K562 (cell line): ENCODE data around the gene STARD13. TPM values are rescaled to one million over a fixed set of nuclear protein-coding genes. Genes with fewer than 3 reads are reported as not detected.

Experiments
- ATAC-seq: fragments of 200-7000 bp; cut with Tn5 transposase; 3 replicates; pipeline ENCODE4 v1.9.1; 2020; ENCODE audit warnings: moderate library complexity
- BruUV-seq: library from RNA; stranded (reverse); fragments of 400-500 nt; replicated peaks from 2 replicates; lab custom pipeline; 2021; lab: Mats Ljungman, UMichigan
- CTCF ChIA-PET: fragments of 300-600 bp; formaldehyde crosslinking; extraction: SDS; loops from one replicate; lab custom pipeline; 2021; ENCODE audit warnings: low intra/inter-chr PET ratio; lab: Yijun Ruan, JAX
- POLR2A ChIA-PET: fragments of 300-600, 350-650 bp; sonication (Branson Sonifier 250); formaldehyde crosslinking; extraction: SDS; loops from one replicate; lab custom pipeline; 2021; ENCODE audit warnings: antibody characterized with exemption, inconsistent platforms; lab: Yijun Ruan, JAX
- DNase-seq, 4 experiments: peaks; one replicate each; pipeline versions ENCODE4 v3.0.0 to v3.0.0-alpha.2; 2011 to 2018; ENCODE audit warnings: low spot score in 3 of 4, mixed read lengths in 3 of 4; ENCODE audit errors: extremely low read depth in 1 of 4
- FAIRE-seq: peaks from 2 replicates; lab custom pipeline; 2011; peaks lifted over from hg19 to GRCh38; lab: Jason Lieb, UNC
- H2AFZ ChIP-seq: 2 replicates; pipeline ENCODE4 v1.6.0; 2011; ENCODE audit warnings: low read depth, low read length, control low read depth, inconsistent platforms
- H3K27ac ChIP-seq: fragments of 200-600 bp; 3 replicates; pipeline ENCODE4 v1.8.0; 2011; ENCODE audit warnings: low read depth, mild to moderate bottlenecking, control low read depth, inconsistent platforms, low read length, moderate library complexity, mixed read lengths; ENCODE audit errors: extremely low read depth
- H3K27me3 ChIP-seq, 2 experiments: fragments of 300-600 bp in 1 of 2; 2 replicates in 1 of 2; 3 replicates in 1 of 2; pipeline versions ENCODE4 v1.6.0 to v1.8.0; 2011; ENCODE audit warnings: inconsistent platforms in 2 of 2, low read length in 2 of 2, mild to moderate bottlenecking in 1 of 2, mixed read lengths in 1 of 2, moderate library complexity in 1 of 2; ENCODE audit not compliant: control insufficient read depth in 2 of 2, insufficient read depth in 2 of 2
- H3K36me3 ChIP-seq: fragments of 300-600 bp; 3 replicates; pipeline ENCODE4 v1.8.0; 2011; ENCODE audit warnings: mild to moderate bottlenecking, low read length, inconsistent platforms; ENCODE audit not compliant: control insufficient read depth, insufficient read depth
- H3K4me1 ChIP-seq, 2 experiments: fragments of 200-600 bp in 1 of 2; replicated peaks in 1 of 2; 2 replicates in 1 of 2; 3 replicates in 1 of 2; pipeline versions ENCODE4 v1.5.1 to v1.8.0; 2011; ENCODE audit warnings: inconsistent platforms in 2 of 2, low read length in 2 of 2, mild to moderate bottlenecking in 1 of 2, mixed read lengths in 1 of 2, moderate library complexity in 1 of 2; ENCODE audit not compliant: control insufficient read depth in 2 of 2, insufficient read depth in 2 of 2
- H3K4me2 ChIP-seq: 2 replicates; pipeline ENCODE4 v1.6.1; 2011; ENCODE audit warnings: low read length, control low read depth, inconsistent platforms, mixed read lengths; ENCODE audit not compliant: insufficient read depth
- H3K4me3 ChIP-seq: fragments of 200-600 bp; sonication (generic), shearing (Covaris generic); 2 replicates; pipeline ENCODE4 v1.5.1; 2016; ENCODE audit warnings: control low read depth, inconsistent platforms
- H3K79me2 ChIP-seq: fragments of 200-600 bp; 3 replicates; pipeline ENCODE4 v1.8.0; 2011; ENCODE audit warnings: low read length, inconsistent platforms; ENCODE audit not compliant: control insufficient read depth, insufficient read depth
- H3K9ac ChIP-seq, 2 experiments: 2 replicates each; pipeline versions ENCODE4 v1.6.0 to v1.6.1; 2011; ENCODE audit warnings: low read depth in 2 of 2, low read length in 2 of 2, control low read depth in 1 of 2, inconsistent platforms in 1 of 2, mild to moderate bottlenecking in 1 of 2, mixed read lengths in 1 of 2; ENCODE audit not compliant: insufficient read depth in 1 of 2
- H3K9me1 ChIP-seq: one replicate; pipeline ENCODE4 v1.6.0; 2011; ENCODE audit warnings: inconsistent platforms, mild to moderate bottlenecking, low read length, moderate library complexity; ENCODE audit not compliant: control insufficient read depth, insufficient read depth
- H3K9me3 ChIP-seq: replicated peaks from 2 replicates; pipeline ENCODE4 v1.5.1; 2011; ENCODE audit warnings: low read depth, low read length, inconsistent platforms; ENCODE audit not compliant: control insufficient read depth, insufficient read depth
- H4K20me1 ChIP-seq: replicated peaks from 2 replicates; pipeline ENCODE4 v1.6.1; 2011; ENCODE audit warnings: low read length, inconsistent platforms, mixed read lengths; ENCODE audit not compliant: control insufficient read depth, insufficient read depth
- ARNT ChIP-seq, 2 experiments: fragments of 450-650 bp; IDR thresholded peaks; 2 replicates each; pipeline ENCODE4 v1.6.1; 2016; ENCODE audit warnings: mild to moderate bottlenecking in 1 of 2
- CBFB ChIP-seq: sonication (generic); formaldehyde crosslinking; IDR thresholded peaks from 2 replicates; pipeline ENCODE4 v1.4.0; 2020; ENCODE audit warnings: mild to moderate bottlenecking, missing genetic modification reagents
- EP300 ChIP-seq: IDR thresholded peaks from 2 replicates; pipeline ENCODE4 v1.6.1; 2012; ENCODE audit warnings: low read length, improper control_type of control experiment
- ETV6 ChIP-seq, 3 experiments: fragments of 150-350 bp in 1 of 3; sonication (generic) in 1 of 3; formaldehyde crosslinking in 1 of 3; IDR thresholded peaks; 2 replicates each; pipeline versions ENCODE4 v1.6.1 to v1.8.0; 2014 to 2022; ENCODE audit warnings: borderline replicate concordance in 2 of 3, low read depth in 2 of 3, antibody characterized with exemption in 1 of 3, low read length in 1 of 3, mild to moderate bottlenecking in 1 of 3, missing genetic modification reagents in 1 of 3
- EZH2 ChIP-seq: IDR thresholded peaks from 2 replicates; pipeline ENCODE4 v1.6.1; 2012; ENCODE audit warnings: low read depth, mild to moderate bottlenecking, inconsistent platforms, low read length, borderline replicate concordance
- GTF2F1 ChIP-seq: IDR thresholded peaks from 2 replicates; pipeline ENCODE4 v1.6.1; 2011; ENCODE audit warnings: low read depth, low read length, improper control_type of control experiment
- NR1H2 ChIP-seq: sonication (generic); formaldehyde crosslinking; IDR thresholded peaks from 2 replicates; pipeline ENCODE4 v1.4.0; 2020; ENCODE audit warnings: mild to moderate bottlenecking, missing genetic modification reagents
- PHB2 ChIP-seq: fragments of 450-650 bp; IDR thresholded peaks from 2 replicates; pipeline ENCODE4 v1.6.1; 2017; ENCODE audit warnings: low read depth
- PHF20 ChIP-seq: fragments of 450-650 bp; IDR thresholded peaks from 2 replicates; pipeline ENCODE4 v1.6.1; 2018; ENCODE audit not compliant: partially characterized antibody
- RBM17 ChIP-seq: fragments of 200-400 bp; formaldehyde crosslinking; IDR thresholded peaks from 2 replicates; pipeline ENCODE4 v1.6.1; 2017; ENCODE audit warnings: low read depth, mild to moderate bottlenecking, low read length, borderline replicate concordance
- ZBTB8A ChIP-seq: fragments of 450-650 bp; IDR thresholded peaks from 2 replicates; pipeline ENCODE4 v1.6.1; 2018; ENCODE audit warnings: mild to moderate bottlenecking, moderate library complexity; ENCODE audit not compliant: partially characterized antibody
- ZC3H4 ChIP-seq: sonication (generic); formaldehyde crosslinking; IDR thresholded peaks from 2 replicates; pipeline ENCODE4 v1.9.0; 2021; ENCODE audit warnings: missing genetic modification reagents, borderline replicate concordance
- ZNF77 ChIP-seq: fragments of 250-450 bp; sonication (Bioruptor Pico); IDR thresholded peaks from 2 replicates; pipeline ENCODE4 v1.5.0; 2020
- WGBS: fragments of 100-300 bp; shearing (Covaris generic); methylation state at CpG from one replicate; pipeline ENCODE4 v1.1.6; 2016; ENCODE audit warnings: low coverage, mixed read lengths; ENCODE audit not compliant: insufficient coverage; ENCODE audit errors: missing lambda C conversion rate; 5-methylcytosine and 5-hydroxymethylcytosine counted together
- in situ Hi-C: fragments of 300-500 bp; cut with MboI; formaldehyde crosslinking; loops from 4 replicates; pipeline ENCODE4 v1.15.0; 2018; ENCODE audit warnings: inconsistent platforms, mixed read lengths
- intact Hi-C: fragments of 100-400 bp; cut with micrococcal nuclease; formaldehyde crosslinking; loops from 2 replicates; pipeline ENCODE4 v1.14.2; 2022
- polyA plus RNA-seq, 8 experiments: library from polyadenylated mRNA; depleted of rRNA in 4 of 8; stranded (reverse) in 5 of 8; unstranded in 3 of 8; fragments of >200 nt; fragmentation: Nextera tagmentation in 2 of 8; fragmentation: Illumina TruSeq in 1 of 8; extraction: Ambion mirVana in 2 of 8; extraction: Trizol in 1 of 8; gene quantifications; 2 replicates each; pipeline versions ENCODE4 v1.2.1 to v1.2.3, GENCODE V29; 2011 to 2014; ENCODE audit warnings: inconsistent platforms in 1 of 8, missing spikeins in 1 of 8
- total RNA-seq, 7 experiments: library from RNA; depleted of rRNA in 6 of 7; stranded (reverse); fragments of >200 nt in 6 of 7; fragmentation: Illumina TruSeq in 2 of 7; extraction: Trizol in 2 of 7; gene quantifications; 2 replicates each; pipeline versions ENCODE4 v1.2.1 to v1.2.3, GENCODE V29; 2011 to 2021; ENCODE audit warnings: low replicate concordance in 1 of 7
- TF ChIP-seq, protein P1 (sequence below), 2 experiments: fragments of 450-650 bp; IDR thresholded peaks; 2 replicates each; pipeline ENCODE4 v1.6.1; 2018; ENCODE audit warnings: mild to moderate bottlenecking in 2 of 2, low read depth in 1 of 2; ENCODE audit not compliant: partially characterized antibody in 2 of 2
- TF ChIP-seq, protein P2 (sequence below): fragments of 250-450 bp; sonication (Bioruptor Pico); IDR thresholded peaks from 2 replicates; pipeline ENCODE4 v1.5.0; 2021
- TF ChIP-seq, protein P3 (sequence below): sonication (generic); formaldehyde crosslinking; IDR thresholded peaks from 2 replicates; pipeline ENCODE4 v1.8.0; 2022; ENCODE audit warnings: missing genetic modification reagents, mild to moderate bottlenecking, borderline replicate concordance

STARD13 gene
- total and polyA plus RNA-seq, 9 of the 15 experiments (the other 6 are each of a cell fraction or from before 2014, with no cell fraction given) = 0.11 TPM; not detected in 8

DNA sequence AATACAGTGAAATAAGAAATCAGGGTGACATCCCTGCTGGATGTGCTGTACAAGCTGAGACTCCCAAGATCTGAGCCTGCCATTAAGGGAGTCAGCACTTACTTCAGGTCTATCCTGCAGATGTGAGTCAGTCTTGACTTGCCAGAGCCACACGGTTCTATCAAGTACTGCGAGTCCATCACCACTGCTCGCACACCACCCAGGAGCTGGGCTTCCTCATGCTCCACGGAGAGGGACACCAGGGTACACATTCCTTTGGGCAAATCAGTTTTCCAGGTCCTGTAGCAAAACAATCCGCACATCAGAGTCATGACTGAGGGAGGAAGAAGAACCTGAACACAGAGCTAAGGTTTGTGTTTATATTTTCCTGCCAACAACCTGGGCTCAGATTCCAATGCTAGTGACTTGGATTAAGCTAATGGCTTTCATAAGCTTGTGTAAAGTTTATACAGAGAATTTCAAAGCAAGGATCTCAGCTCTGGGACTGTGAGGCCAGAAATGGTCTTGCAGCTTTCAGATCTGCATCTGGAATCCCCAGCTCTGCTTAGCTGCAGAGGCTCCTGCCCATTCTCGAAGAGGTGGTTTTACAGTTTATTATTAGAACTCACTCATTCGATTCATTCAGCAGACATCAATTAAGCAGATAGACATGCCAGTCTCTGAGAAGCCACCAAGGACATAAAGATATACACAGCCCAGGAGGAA, 178.7 kb downstream of the STARD13 start:
- no peaks in the 10 kb centered on the region for H3K9me1 ChIP-seq
- POLR2A ChIA-PET = no interaction called here
- no peak overlapping the region for H3K9ac ChIP-seq
- ATAC-seq = no peak
- FAIRE-seq = no peak
- in situ Hi-C loops = no loop called here
- CTCF ChIA-PET = no interaction called here
- 0% methylated on average over 5 of the region's 7 CpGs for WGBS
- H3K4me2 ChIP-seq = no peak overlapping the region
- H3K4me3 ChIP-seq = no peak overlapping the region
- H3K27ac ChIP-seq = no peak overlapping the region
- DNase-seq = no peak
- intact Hi-C loops = no loop called here
- no peaks in the 10 kb centered on the region for H3K36me3 ChIP-seq
- H2AFZ ChIP-seq = no peak overlapping the region
- H3K4me1 ChIP-seq = no peaks in the 10 kb centered on the region
- H3K79me2 ChIP-seq = no peaks in the 10 kb centered on the region
- no TSS peak for BruUV-seq
- no peaks in the 10 kb centered on the region for H3K27me3 ChIP-seq
- no peaks in the 10 kb centered on the region for H3K9me3 ChIP-seq
- H4K20me1 ChIP-seq = no peaks in the 10 kb centered on the region
- TF ChIP-seq, protein P1, sequence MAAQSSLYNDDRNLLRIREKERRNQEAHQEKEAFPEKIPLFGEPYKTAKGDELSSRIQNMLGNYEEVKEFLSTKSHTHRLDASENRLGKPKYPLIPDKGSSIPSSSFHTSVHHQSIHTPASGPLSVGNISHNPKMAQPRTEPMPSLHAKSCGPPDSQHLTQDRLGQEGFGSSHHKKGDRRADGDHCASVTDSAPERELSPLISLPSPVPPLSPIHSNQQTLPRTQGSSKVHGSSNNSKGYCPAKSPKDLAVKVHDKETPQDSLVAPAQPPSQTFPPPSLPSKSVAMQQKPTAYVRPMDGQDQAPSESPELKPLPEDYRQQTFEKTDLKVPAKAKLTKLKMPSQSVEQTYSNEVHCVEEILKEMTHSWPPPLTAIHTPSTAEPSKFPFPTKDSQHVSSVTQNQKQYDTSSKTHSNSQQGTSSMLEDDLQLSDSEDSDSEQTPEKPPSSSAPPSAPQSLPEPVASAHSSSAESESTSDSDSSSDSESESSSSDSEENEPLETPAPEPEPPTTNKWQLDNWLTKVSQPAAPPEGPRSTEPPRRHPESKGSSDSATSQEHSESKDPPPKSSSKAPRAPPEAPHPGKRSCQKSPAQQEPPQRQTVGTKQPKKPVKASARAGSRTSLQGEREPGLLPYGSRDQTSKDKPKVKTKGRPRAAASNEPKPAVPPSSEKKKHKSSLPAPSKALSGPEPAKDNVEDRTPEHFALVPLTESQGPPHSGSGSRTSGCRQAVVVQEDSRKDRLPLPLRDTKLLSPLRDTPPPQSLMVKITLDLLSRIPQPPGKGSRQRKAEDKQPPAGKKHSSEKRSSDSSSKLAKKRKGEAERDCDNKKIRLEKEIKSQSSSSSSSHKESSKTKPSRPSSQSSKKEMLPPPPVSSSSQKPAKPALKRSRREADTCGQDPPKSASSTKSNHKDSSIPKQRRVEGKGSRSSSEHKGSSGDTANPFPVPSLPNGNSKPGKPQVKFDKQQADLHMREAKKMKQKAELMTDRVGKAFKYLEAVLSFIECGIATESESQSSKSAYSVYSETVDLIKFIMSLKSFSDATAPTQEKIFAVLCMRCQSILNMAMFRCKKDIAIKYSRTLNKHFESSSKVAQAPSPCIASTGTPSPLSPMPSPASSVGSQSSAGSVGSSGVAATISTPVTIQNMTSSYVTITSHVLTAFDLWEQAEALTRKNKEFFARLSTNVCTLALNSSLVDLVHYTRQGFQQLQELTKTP (IDR thresholded peaks at IDR 0.05; ENCODE audit: low read depth in 1 of 2, partially characterized antibody in 2 of 2) = no peak
- TF ChIP-seq, protein P2, sequence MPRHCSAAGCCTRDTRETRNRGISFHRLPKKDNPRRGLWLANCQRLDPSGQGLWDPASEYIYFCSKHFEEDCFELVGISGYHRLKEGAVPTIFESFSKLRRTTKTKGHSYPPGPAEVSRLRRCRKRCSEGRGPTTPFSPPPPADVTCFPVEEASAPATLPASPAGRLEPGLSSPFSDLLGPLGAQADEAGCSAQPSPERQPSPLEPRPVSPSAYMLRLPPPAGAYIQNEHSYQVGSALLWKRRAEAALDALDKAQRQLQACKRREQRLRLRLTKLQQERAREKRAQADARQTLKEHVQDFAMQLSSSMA (CRISPR knock-in tag) = no peak
- no peak for TF ChIP-seq NR1H2 (CRISPR knock-in tag)
- TF ChIP-seq RBM17 = no peak
- TF ChIP-seq, protein P3, sequence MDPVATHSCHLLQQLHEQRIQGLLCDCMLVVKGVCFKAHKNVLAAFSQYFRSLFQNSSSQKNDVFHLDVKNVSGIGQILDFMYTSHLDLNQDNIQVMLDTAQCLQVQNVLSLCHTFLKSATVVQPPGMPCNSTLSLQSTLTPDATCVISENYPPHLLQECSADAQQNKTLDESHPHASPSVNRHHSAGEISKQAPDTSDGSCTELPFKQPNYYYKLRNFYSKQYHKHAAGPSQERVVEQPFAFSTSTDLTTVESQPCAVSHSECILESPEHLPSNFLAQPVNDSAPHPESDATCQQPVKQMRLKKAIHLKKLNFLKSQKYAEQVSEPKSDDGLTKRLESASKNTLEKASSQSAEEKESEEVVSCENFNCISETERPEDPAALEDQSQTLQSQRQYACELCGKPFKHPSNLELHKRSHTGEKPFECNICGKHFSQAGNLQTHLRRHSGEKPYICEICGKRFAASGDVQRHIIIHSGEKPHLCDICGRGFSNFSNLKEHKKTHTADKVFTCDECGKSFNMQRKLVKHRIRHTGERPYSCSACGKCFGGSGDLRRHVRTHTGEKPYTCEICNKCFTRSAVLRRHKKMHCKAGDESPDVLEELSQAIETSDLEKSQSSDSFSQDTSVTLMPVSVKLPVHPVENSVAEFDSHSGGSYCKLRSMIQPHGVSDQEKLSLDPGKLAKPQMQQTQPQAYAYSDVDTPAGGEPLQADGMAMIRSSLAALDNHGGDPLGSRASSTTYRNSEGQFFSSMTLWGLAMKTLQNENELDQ (CRISPR knock-in tag) = no peak
- no peak for TF ChIP-seq ZNF77 (CRISPR knock-in tag)
- no peak for TF ChIP-seq EZH2
- no peak for TF ChIP-seq ZC3H4 (CRISPR knock-in tag)
- TF ChIP-seq GTF2F1 = no peak
- TF ChIP-seq ARNT (IDR thresholded peaks at IDR 0.05) = no peak
- no peak for TF ChIP-seq CBFB (CRISPR knock-in tag)
- TF ChIP-seq PHF20 = no peak
- no peak for TF ChIP-seq PHB2
- TF ChIP-seq ETV6 (IDR thresholded peaks at IDR 0.05; ENCODE audit: borderline replicate concordance in 1 of 2, low read depth in 2 of 2, low read length in 1 of 2) = no peak
- no peak for TF ChIP-seq ETV6 (CRISPR knock-in tag; IDR thresholded peaks at IDR 0.05; ENCODE audit: borderline replicate concordance)
- TF ChIP-seq ZBTB8A = no peak
- TF ChIP-seq EP300 = no peak
